UCSD-AML1 (cell line): ENCODE measurements around the gene NXNL2.

Experiments used
- DNase-seq: peaks from one replicate; lab custom pipeline; 2025; ENCODE audit not compliant: unreplicated experiment; lab: John Stamatoyannopoulos, UW

NXNL2 gene

GRCh38 chr9:88531920-88532698 is 2.9 kb upstream of the NXNL2 start:
- DNase-seq: peak; percentile 14

GRCh38 chr9:88533951-88534455 is 975 bp upstream of the NXNL2 start:
- peak; percentile 34 for DNase-seq

GRCh38 chr9:88535226-88536022 is 446 bp downstream of the NXNL2 start:
- DNase-seq: no peak

GRCh38 chr9:88536023-88536324 is 996 bp downstream of the NXNL2 start:
- DNase-seq: no peak

GRCh38 chr9:88536951-88537760 is 2.2 kb downstream of the NXNL2 start:
- no peak for DNase-seq

GRCh38 chr9:88537761-88538091 is 2.7 kb downstream of the NXNL2 start:
- peak; percentile 27 for DNase-seq

DNA sequence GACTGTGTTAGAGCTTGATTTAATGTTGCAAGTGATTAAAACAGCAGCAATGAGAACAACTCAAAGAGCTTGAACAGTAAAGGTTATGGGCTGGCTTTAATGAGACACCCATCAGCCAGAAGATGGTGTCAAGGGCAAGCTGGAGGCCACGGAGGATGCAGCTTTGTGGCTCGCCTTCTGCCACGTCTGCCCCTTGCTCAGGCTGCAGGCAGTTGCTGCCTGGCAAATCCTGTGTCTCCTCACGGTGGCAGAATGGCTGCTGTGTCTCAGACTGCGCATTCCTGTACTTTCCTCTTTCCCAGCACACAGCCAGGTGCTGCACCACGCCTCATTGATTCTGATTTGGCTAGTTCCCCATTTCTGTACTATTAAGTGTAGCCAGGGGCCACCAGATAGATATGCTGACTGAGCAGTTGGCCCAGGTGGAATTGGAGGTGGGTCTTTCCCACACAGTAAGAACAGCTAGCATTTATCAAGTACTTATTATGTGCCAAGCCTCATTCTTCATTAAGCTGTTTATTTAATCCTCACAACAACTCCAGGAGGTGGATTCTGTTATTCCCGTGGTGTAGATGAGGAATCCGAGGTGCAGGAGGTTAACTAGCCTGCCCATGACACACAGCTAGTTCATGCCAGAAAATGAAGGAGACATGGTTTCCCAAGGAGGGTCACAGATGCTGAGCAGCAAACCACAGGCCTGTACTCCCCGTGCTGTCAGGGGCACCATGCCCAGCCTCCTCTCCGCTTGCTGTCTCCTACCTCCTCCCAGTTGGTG is 3.5 kb downstream of the NXNL2 start:
- no peak for DNase-seq

- DNase-seq: no peak
These were observed 4.3 kb downstream of the NXNL2 start for GRCh38 chr9:88539246-88539645.

- DNase-seq: no peak
These were observed 5.3 kb downstream of the NXNL2 start for GRCh38 chr9:88540251-88540763.

GRCh38 chr9:88544245-88544644 is 9.3 kb downstream of the NXNL2 start:
- peak; percentile 16 for DNase-seq

- no peak for DNase-seq
These were observed 16.7 kb downstream of the NXNL2 start for GRCh38 chr9:88551546-88552137.

DNA sequence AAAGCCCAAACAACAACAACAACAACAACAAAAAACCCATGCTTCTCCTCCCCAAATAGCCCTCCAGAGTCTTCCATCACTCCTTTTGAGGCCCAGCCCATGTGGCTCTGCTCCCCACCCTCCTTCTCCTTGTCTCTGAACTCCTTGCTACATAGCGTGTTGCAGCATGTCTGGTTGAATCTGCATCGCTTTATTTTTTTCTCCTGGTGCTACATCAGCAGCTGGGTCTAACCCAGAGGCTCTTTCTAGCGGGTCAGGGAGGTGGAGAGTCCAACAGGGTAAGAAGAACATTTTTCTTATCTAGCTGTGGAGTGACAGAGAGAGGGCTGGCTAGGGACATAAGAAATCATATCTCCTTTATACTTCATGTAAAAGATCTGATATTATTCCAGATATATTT is 18.4 kb downstream of the NXNL2 start:
- no peak for DNase-seq

DNA sequence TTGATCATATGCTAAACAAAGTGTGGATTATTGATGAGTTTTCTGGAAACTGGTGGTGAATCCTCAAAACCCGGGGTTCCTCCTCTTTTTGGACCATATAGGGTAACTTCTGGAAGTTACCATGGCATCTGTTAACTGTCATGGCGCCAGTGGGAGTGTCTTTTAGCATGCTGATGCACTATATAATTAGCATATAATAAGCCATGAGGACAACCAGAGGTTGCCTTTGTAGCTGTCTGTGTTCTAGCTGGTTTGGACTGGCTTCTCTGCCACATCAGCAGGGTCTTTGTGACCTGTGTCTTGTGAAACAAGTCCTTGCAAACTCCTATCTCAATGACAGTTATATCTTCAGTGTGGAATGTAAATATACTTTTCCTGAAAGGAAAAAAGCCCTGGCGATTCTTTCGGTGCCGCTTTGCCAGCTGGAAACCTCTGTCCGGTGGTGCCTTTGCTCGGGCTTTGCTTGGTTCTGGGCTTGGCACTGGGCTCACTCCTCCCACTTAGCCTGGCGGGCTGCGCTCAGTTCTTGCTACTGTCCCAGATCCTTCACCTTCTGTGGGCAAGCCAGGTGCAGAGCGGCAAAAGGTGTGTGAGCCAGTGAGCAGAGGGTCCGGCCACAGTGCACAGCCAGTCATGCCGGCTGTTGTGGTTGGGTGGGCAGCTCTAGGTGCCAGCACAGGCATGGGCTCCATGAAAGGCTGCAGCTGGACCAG is 20.4 kb downstream of the NXNL2 start:
- no peak for DNase-seq

DNA sequence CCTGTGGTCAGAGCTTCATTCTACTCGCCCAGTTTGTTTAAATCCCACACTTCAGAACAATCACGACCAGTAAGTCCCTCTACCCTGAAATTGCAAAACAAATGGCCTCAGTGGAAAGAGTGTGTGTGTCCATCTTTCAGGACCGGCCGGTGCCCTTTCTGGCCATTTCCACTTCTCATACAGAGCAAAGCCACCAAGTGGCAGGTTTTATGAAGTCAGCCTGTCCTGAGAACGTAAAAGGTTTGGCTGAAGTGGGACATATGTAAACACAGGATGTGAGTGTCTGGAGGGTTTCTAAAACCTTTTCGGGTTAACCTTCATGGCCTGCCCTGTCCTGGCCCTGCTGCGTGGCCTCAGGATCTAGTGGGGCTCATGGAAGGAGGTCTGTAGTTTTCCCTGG is 24.7 kb downstream of the NXNL2 start:
- no peak for DNase-seq

- no peak for DNase-seq
These were observed 32.9 kb downstream of the NXNL2 start for GRCh38 chr9:88567870-88568269.

- no peak for DNase-seq
These were observed 36.4 kb downstream of the NXNL2 start for GRCh38 chr9:88571419-88571818.

- DNase-seq: no peak
These were observed 37.7 kb downstream of the NXNL2 start for GRCh38 chr9:88572684-88573083.

DNA sequence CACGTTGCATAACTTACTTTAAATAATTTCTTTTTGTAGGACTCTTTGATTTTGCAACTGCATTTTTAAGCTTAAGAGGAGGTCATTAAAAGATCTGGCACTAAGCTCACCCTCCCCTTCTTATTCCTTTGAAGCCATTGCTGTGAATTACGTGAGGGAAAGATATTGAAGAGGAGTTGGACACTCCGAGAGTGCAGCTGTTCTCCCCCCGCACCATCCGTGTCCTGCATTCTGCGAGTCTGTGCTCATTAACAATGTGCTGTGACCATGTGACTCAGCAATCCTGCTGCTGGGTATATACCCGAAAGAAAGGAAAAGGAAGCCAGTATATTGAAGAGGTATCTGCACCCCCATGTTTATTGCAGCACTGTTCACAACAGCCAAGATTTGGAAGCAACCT is 40.0 kb downstream of the NXNL2 start:
- no peak for DNase-seq

GRCh38 chr9:88577256-88578120 is 42.5 kb downstream of the NXNL2 start:
- DNase-seq: no peak
